WTC11 (cell line): ENCODE data around the gene PRDM9. TPM values are rescaled to one million over a fixed set of nuclear protein-coding genes. Genes with fewer than 3 reads are reported as not detected.

ENCODE experiments used
- ATAC-seq: fragments of 200-7000 bp; cut with Tn5 transposase; 2 replicates; pipeline ENCODE4 v1.10.0; 2021; ENCODE audit warnings: mild to moderate bottlenecking, moderate library complexity
- CTCF ChIA-PET: fragments of 300-600 bp; sonication (Branson Sonifier 250); formaldehyde crosslinking; loops from one replicate; lab custom pipeline; 2021; ENCODE audit warnings: antibody characterized with exemption; lab: Charles Lee
- POLR2A ChIA-PET: fragments of 350-600 bp; sonication (Branson Sonifier 250); formaldehyde crosslinking; loops from one replicate; lab custom pipeline; 2021; ENCODE audit warnings: antibody characterized with exemption; lab: Charles Lee
- DNase-seq: peaks from one replicate; pipeline ENCODE4 v3.0.0; 2021; ENCODE audit warnings: low spot score
- H3K27ac Mint-ChIP-seq: 2 replicates; pipeline ENCODE4 v1.8.0; 2021; ENCODE audit warnings: mixed read lengths
- H3K27me3 Mint-ChIP-seq: 2 replicates; pipeline ENCODE4 v1.8.0; 2021; ENCODE audit warnings: low read depth, mild to moderate bottlenecking, moderate library complexity, mixed read lengths
- H3K36me3 Mint-ChIP-seq: 2 replicates; pipeline ENCODE4 v1.8.0; 2021; ENCODE audit warnings: mixed read lengths
- H3K4me1 Mint-ChIP-seq: 2 replicates; pipeline ENCODE4 v1.8.0; 2022; ENCODE audit warnings: mixed read lengths
- H3K4me3 Mint-ChIP-seq: 2 replicates; pipeline ENCODE4 v1.8.0; 2021; ENCODE audit warnings: mild to moderate bottlenecking, moderate library complexity, mixed read lengths
- H3K9me3 Mint-ChIP-seq: 2 replicates; pipeline ENCODE4 v1.8.0; 2021; ENCODE audit warnings: mixed read lengths
- E2F4 ChIP-seq: sonication (generic); formaldehyde crosslinking; IDR thresholded peaks from 2 replicates; pipeline ENCODE4 v1.8.1; 2022; ENCODE audit warnings: low read depth, mild to moderate bottlenecking, moderate library complexity, missing genetic modification reagents, borderline replicate concordance
- FOXK1 ChIP-seq: sonication (generic); formaldehyde crosslinking; IDR thresholded peaks from 2 replicates; pipeline ENCODE4 v1.8.0; 2022; ENCODE audit warnings: mild to moderate bottlenecking, moderate library complexity, missing genetic modification reagents
- FOXP4 ChIP-seq: sonication (generic); formaldehyde crosslinking; IDR thresholded peaks from 2 replicates; pipeline ENCODE4 v1.8.0; 2022; ENCODE audit warnings: mild to moderate bottlenecking, missing genetic modification reagents
- MLX ChIP-seq: sonication (generic); formaldehyde crosslinking; IDR thresholded peaks from 2 replicates; pipeline ENCODE4 v1.8.1; 2023; ENCODE audit warnings: mild to moderate bottlenecking, missing genetic modification reagents, moderate library complexity
- NFE2L1 ChIP-seq: sonication (generic); formaldehyde crosslinking; IDR thresholded peaks from 2 replicates; pipeline ENCODE4 v1.8.1; 2023; ENCODE audit warnings: missing genetic modification reagents
- NFYB ChIP-seq: sonication (generic); formaldehyde crosslinking; conservative IDR thresholded peaks from 2 replicates; pipeline ENCODE4 v1.8.0; 2022; ENCODE audit warnings: low read depth, missing genetic modification reagents
- NR1H2 ChIP-seq: sonication (generic); formaldehyde crosslinking; IDR thresholded peaks from 2 replicates; pipeline ENCODE4 v1.9.0; 2021; ENCODE audit warnings: mild to moderate bottlenecking, moderate library complexity, missing genetic modification reagents
- TEAD4 ChIP-seq: sonication (generic); formaldehyde crosslinking; IDR thresholded peaks from 2 replicates; pipeline ENCODE4 v1.8.0; 2022; ENCODE audit warnings: mild to moderate bottlenecking, missing genetic modification reagents
- ZBTB21 ChIP-seq: sonication (generic); formaldehyde crosslinking; IDR thresholded peaks from 2 replicates; pipeline ENCODE4 v1.8.1; 2023; ENCODE audit warnings: mild to moderate bottlenecking, missing genetic modification reagents, borderline replicate concordance
- ZMAT4 ChIP-seq: fragments of 250-450 bp; sonication (Bioruptor Pico); IDR thresholded peaks from 2 replicates; pipeline ENCODE4 v1.9.0; 2021; ENCODE audit warnings: mild to moderate bottlenecking
- ZNF219 ChIP-seq: sonication (generic); formaldehyde crosslinking; IDR thresholded peaks from 2 replicates; pipeline ENCODE4 v1.8.0; 2023; ENCODE audit warnings: missing genetic modification reagents, mild to moderate bottlenecking, borderline replicate concordance
- ZNF317 ChIP-seq: sonication (generic); formaldehyde crosslinking; IDR thresholded peaks from 2 replicates; pipeline ENCODE4 v1.8.1; 2023; ENCODE audit warnings: low read depth, mild to moderate bottlenecking, moderate library complexity, missing genetic modification reagents, borderline replicate concordance
- ZNF423 ChIP-seq: fragments of 250-450 bp; sonication (Bioruptor Pico); IDR thresholded peaks from 2 replicates; pipeline ENCODE4 v2.1.2; 2022; ENCODE audit warnings: mild to moderate bottlenecking, moderate library complexity
- total RNA-seq: library from RNA; stranded (reverse); gene quantifications from 3 replicates; pipeline ENCODE4 v1.2.3, GENCODE V29; 2021
- TF ChIP-seq, protein P1 (sequence below): sonication (generic); formaldehyde crosslinking; IDR thresholded peaks from 2 replicates; pipeline ENCODE4 v1.8.1; 2022; ENCODE audit warnings: low read depth, missing genetic modification reagents, borderline replicate concordance
- TF ChIP-seq, protein P2 (sequence below): sonication (generic); formaldehyde crosslinking; IDR thresholded peaks from 2 replicates; pipeline ENCODE4 v1.8.1; 2022; ENCODE audit warnings: mild to moderate bottlenecking, moderate library complexity, missing genetic modification reagents
- TF ChIP-seq, protein P3 (sequence below): sonication (generic); formaldehyde crosslinking; IDR thresholded peaks from 2 replicates; pipeline ENCODE4 v1.8.1; 2023; ENCODE audit warnings: mild to moderate bottlenecking, missing genetic modification reagents
- TF ChIP-seq, protein P4 (sequence below): sonication (generic); formaldehyde crosslinking; IDR thresholded peaks from 2 replicates; pipeline ENCODE4 v1.8.1; 2023; ENCODE audit warnings: mild to moderate bottlenecking, missing genetic modification reagents, moderate library complexity

PRDM9 gene
- total RNA-seq, 1 experiment from 2014 or later: 0.15 TPM

DNA sequence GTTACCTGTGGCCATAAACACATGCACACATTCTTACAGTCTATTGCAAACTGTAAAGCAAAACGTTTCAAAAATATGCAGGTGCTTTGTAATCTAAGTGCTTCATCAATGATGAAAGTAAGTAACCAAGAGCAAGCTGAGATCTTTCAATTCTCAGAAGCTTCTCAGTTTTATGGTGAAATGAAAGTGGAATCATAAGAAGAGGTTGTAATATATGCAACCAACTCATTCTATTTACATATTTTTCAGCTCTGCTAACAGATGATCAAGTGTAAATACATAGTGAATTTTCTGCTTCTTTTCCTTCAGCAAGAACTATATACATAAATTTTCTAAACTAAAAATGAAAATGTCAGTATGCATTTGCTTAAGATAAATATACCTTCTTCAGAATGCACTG lies 33.1 kb upstream of the PRDM9 start:
- Mint-ChIP-seq H3K27me3 (no peaks in the 10 kb centered on the region), H3K27ac (no peak overlapping the region), H3K36me3 (no peaks in the 10 kb centered on the region), H3K4me1 (no peaks in the 10 kb centered on the region), H3K9me3 (peaks cover 22% of the 10 kb centered on the region), H3K4me3 (no peak overlapping the region)
- ChIA-PET CTCF (no interaction called here), POLR2A (no interaction called here)
- TF ChIP-seq, protein P1, sequence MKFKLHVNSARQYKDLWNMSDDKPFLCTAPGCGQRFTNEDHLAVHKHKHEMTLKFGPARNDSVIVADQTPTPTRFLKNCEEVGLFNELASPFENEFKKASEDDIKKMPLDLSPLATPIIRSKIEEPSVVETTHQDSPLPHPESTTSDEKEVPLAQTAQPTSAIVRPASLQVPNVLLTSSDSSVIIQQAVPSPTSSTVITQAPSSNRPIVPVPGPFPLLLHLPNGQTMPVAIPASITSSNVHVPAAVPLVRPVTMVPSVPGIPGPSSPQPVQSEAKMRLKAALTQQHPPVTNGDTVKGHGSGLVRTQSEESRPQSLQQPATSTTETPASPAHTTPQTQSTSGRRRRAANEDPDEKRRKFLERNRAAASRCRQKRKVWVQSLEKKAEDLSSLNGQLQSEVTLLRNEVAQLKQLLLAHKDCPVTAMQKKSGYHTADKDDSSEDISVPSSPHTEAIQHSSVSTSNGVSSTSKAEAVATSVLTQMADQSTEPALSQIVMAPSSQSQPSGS (CRISPR knock-in tag): no peak
- TF ChIP-seq ZMAT4 (CRISPR knock-in tag) (no peak), NFYB (CRISPR knock-in tag) (no peak)
- DNase-seq (no peak), ATAC-seq (no peak)

DNA sequence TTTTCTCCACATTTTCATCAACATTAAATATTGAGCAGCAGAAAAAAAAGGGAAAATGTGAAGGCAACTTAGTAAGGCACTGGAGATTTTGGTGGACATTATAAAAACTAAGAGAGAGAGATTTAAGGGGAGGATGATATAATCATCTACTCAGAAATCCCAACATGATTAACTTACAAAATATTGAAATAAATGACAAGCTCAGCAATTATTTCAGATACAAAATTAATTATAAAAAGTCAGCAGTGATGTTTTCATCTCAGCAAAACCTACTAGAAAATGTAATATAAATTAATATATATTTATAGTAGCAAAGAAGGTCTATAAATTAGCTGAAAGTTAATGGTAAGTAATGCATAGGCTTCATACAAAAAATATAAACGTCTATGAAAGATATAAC lies 30.8 kb upstream of the PRDM9 start:
- Mint-ChIP-seq H3K9me3 (peaks cover 24% of the 10 kb centered on the region), H3K4me1 (no peaks in the 10 kb centered on the region), H3K36me3 (no peaks in the 10 kb centered on the region), H3K4me3 (no peak overlapping the region), H3K27me3 (no peaks in the 10 kb centered on the region), H3K27ac (no peak overlapping the region)
- ChIA-PET CTCF (no interaction called here), POLR2A (no interaction called here)
- no peak for ATAC-seq
- TF ChIP-seq TEAD4 (no peak), FOXP4 (CRISPR knock-in tag) (no peak), NFYB (CRISPR knock-in tag) (no peak), E2F4 (CRISPR knock-in tag) (no peak), ZBTB21 (CRISPR knock-in tag) (no peak), ZNF317 (no peak), ZNF423 (CRISPR knock-in tag) (no peak), NR1H2 (no peak), MLX (CRISPR knock-in tag) (no peak), NFE2L1 (CRISPR knock-in tag) (no peak), ZNF219 (CRISPR knock-in tag) (no peak), FOXK1 (CRISPR knock-in tag) (no peak)
- TF ChIP-seq, protein P2, sequence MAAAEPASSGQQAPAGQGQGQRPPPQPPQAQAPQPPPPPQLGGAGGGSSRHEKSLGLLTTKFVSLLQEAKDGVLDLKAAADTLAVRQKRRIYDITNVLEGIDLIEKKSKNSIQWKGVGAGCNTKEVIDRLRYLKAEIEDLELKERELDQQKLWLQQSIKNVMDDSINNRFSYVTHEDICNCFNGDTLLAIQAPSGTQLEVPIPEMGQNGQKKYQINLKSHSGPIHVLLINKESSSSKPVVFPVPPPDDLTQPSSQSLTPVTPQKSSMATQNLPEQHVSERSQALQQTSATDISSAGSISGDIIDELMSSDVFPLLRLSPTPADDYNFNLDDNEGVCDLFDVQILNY (CRISPR knock-in tag): no peak
- TF ChIP-seq, protein P3, sequence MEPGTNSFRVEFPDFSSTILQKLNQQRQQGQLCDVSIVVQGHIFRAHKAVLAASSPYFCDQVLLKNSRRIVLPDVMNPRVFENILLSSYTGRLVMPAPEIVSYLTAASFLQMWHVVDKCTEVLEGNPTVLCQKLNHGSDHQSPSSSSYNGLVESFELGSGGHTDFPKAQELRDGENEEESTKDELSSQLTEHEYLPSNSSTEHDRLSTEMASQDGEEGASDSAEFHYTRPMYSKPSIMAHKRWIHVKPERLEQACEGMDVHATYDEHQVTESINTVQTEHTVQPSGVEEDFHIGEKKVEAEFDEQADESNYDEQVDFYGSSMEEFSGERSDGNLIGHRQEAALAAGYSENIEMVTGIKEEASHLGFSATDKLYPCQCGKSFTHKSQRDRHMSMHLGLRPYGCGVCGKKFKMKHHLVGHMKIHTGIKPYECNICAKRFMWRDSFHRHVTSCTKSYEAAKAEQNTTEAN: no peak
- TF ChIP-seq, protein P4, sequence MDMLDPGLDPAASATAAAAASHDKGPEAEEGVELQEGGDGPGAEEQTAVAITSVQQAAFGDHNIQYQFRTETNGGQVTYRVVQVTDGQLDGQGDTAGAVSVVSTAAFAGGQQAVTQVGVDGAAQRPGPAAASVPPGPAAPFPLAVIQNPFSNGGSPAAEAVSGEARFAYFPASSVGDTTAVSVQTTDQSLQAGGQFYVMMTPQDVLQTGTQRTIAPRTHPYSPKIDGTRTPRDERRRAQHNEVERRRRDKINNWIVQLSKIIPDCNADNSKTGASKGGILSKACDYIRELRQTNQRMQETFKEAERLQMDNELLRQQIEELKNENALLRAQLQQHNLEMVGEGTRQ (CRISPR knock-in tag): no peak
- no peak for DNase-seq
